Panc1 (cell line): ENCODE data around the gene NEURL3.

Experiments
- POLR2AphosphoS5 ChIP-seq: IDR thresholded peaks from 2 replicates; pipeline ENCODE4 v1.6.1; 2012; ENCODE audit warnings: mild to moderate bottlenecking, low read depth, low read length, moderate library complexity
- SIN3A ChIP-seq: IDR thresholded peaks from 2 replicates; pipeline ENCODE4 v1.6.1; 2012; ENCODE audit warnings: low read depth, mild to moderate bottlenecking, low read length, moderate library complexity, borderline replicate concordance; ENCODE audit not compliant: insufficient read depth
- TCF7L2 ChIP-seq: IDR thresholded peaks from 2 replicates; pipeline ENCODE4 v1.6.1; 2011; ENCODE audit warnings: mild to moderate bottlenecking, low read depth, low read length, inconsistent platforms
- TF ChIP-seq, protein P1 (sequence below): fragments of 450-650 bp; IDR thresholded peaks from 2 replicates; pipeline ENCODE4 v1.5.1; 2017; ENCODE audit warnings: mild to moderate bottlenecking
- TF ChIP-seq, protein P2 (sequence below), 2 experiments: IDR thresholded peaks; 2 replicates each; pipeline ENCODE4 v1.6.1; 2011 to 2012; ENCODE audit warnings: low read depth in 2 of 2, control low read depth in 1 of 2, low read length in 1 of 2, mild to moderate bottlenecking in 1 of 2, moderate library complexity in 1 of 2; ENCODE audit not compliant: insufficient read depth in 1 of 2

GRCh38 chr2:96526615-96527285 is 21.6 kb upstream of the NEURL3 start:
- no peak for TF ChIP-seq POLR2AphosphoS5
- TF ChIP-seq, protein P1, sequence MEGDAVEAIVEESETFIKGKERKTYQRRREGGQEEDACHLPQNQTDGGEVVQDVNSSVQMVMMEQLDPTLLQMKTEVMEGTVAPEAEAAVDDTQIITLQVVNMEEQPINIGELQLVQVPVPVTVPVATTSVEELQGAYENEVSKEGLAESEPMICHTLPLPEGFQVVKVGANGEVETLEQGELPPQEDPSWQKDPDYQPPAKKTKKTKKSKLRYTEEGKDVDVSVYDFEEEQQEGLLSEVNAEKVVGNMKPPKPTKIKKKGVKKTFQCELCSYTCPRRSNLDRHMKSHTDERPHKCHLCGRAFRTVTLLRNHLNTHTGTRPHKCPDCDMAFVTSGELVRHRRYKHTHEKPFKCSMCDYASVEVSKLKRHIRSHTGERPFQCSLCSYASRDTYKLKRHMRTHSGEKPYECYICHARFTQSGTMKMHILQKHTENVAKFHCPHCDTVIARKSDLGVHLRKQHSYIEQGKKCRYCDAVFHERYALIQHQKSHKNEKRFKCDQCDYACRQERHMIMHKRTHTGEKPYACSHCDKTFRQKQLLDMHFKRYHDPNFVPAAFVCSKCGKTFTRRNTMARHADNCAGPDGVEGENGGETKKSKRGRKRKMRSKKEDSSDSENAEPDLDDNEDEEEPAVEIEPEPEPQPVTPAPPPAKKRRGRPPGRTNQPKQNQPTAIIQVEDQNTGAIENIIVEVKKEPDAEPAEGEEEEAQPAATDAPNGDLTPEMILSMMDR, result no peak
- TF ChIP-seq, protein P2, sequence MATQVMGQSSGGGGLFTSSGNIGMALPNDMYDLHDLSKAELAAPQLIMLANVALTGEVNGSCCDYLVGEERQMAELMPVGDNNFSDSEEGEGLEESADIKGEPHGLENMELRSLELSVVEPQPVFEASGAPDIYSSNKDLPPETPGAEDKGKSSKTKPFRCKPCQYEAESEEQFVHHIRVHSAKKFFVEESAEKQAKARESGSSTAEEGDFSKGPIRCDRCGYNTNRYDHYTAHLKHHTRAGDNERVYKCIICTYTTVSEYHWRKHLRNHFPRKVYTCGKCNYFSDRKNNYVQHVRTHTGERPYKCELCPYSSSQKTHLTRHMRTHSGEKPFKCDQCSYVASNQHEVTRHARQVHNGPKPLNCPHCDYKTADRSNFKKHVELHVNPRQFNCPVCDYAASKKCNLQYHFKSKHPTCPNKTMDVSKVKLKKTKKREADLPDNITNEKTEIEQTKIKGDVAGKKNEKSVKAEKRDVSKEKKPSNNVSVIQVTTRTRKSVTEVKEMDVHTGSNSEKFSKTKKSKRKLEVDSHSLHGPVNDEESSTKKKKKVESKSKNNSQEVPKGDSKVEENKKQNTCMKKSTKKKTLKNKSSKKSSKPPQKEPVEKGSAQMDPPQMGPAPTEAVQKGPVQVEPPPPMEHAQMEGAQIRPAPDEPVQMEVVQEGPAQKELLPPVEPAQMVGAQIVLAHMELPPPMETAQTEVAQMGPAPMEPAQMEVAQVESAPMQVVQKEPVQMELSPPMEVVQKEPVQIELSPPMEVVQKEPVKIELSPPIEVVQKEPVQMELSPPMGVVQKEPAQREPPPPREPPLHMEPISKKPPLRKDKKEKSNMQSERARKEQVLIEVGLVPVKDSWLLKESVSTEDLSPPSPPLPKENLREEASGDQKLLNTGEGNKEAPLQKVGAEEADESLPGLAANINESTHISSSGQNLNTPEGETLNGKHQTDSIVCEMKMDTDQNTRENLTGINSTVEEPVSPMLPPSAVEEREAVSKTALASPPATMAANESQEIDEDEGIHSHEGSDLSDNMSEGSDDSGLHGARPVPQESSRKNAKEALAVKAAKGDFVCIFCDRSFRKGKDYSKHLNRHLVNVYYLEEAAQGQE (IDR thresholded peaks at IDR 0.05; ENCODE audit: insufficient read depth in 1 of 2, low read depth in 2 of 2, low read length in 1 of 2), result no peak
- TF ChIP-seq SIN3A, result no peak
- no peak for TF ChIP-seq TCF7L2
